Stomach (tissue), 4 donors: Measurements from ENCODE around the gene ETFDH.

Experiments used
- CTCF ChIP-seq, 7 experiments: fragments of 450-650 bp in 4 of 7; fragments of 200-600 bp in 3 of 7; sonication (generic) in 3 of 7; IDR thresholded peaks; one replicate each; pipeline ENCODE4 v1.5.1; 2016 to 2019; ENCODE audit warnings: antibody characterized with exemption in 7 of 7, control low read depth in 2 of 7, mild to moderate bottlenecking in 1 of 7
- POLR2A ChIP-seq, 4 donors: fragments of 450-650 bp; IDR thresholded peaks; one replicate each; pipeline ENCODE4 v1.6.1; 2016; ENCODE audit warnings: antibody characterized with exemption in 4 of 4, control low read depth in 2 of 4, mild to moderate bottlenecking in 1 of 4, moderate library complexity in 1 of 4
- POLR2AphosphoS5 ChIP-seq, 3 donors: sonication (generic); formaldehyde crosslinking; IDR thresholded peaks; one replicate each; pipeline ENCODE4 v1.6.1; 2016; ENCODE audit warnings: antibody characterized with exemption in 3 of 3

GRCh38 chr4:158722291-158722916 lies 50.3 kb downstream of the ETFDH start:
- TF ChIP-seq CTCF (IDR thresholded peaks at IDR 0.05) (no peak), POLR2AphosphoS5 (IDR thresholded peaks at IDR 0.05) (no peak), POLR2A (IDR thresholded peaks at IDR 0.05) (no peak)
